ENCODE data around the gene NUP214.

DNA sequence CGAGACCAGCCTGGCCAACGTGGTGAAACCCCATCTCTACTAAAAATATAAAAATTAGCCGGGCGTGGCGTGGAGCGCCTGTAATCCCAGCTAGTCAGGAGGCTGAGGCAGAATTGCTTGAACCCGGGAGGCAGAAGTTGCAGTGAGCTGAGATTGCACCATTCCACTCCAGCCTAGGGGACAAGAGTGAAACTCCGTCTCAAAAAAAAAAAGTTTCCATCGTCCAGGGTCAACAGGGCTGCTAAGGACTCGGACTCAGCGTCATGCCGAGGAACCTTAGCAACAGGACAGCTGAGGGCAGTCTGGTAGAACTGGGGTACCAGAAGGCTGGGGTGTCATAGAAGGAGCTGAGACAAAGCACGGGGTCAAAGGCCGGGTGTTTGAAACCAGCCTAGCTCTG, 129.2 kb downstream of the NUP214 start:
- no peak for TF ChIP-seq POLR2A (IDR thresholded peaks at IDR 0.05)
- TF ChIP-seq, protein P1, sequence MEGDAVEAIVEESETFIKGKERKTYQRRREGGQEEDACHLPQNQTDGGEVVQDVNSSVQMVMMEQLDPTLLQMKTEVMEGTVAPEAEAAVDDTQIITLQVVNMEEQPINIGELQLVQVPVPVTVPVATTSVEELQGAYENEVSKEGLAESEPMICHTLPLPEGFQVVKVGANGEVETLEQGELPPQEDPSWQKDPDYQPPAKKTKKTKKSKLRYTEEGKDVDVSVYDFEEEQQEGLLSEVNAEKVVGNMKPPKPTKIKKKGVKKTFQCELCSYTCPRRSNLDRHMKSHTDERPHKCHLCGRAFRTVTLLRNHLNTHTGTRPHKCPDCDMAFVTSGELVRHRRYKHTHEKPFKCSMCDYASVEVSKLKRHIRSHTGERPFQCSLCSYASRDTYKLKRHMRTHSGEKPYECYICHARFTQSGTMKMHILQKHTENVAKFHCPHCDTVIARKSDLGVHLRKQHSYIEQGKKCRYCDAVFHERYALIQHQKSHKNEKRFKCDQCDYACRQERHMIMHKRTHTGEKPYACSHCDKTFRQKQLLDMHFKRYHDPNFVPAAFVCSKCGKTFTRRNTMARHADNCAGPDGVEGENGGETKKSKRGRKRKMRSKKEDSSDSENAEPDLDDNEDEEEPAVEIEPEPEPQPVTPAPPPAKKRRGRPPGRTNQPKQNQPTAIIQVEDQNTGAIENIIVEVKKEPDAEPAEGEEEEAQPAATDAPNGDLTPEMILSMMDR (IDR thresholded peaks at IDR 0.05): no peak

Data from uterus (tissue), 2 donors.